IMR-90 (cell line): ENCODE measurements around the gene TRIM2. TPM values are rescaled to one million over a fixed set of nuclear protein-coding genes. Genes with fewer than 3 reads are reported as not detected.

Experiments
- ATAC-seq: fragments of 200-7000 bp; cut with Tn5 transposase; 2 replicates; pipeline ENCODE4 v1.9.1; 2020; ENCODE audit warnings: low read depth, mild to moderate bottlenecking, moderate library complexity
- BruUV-seq: library from RNA; stranded (reverse); fragments of 400-500 nt; replicated peaks from 2 replicates; lab custom pipeline; 2021; lab: Mats Ljungman, UMichigan
- CTCF ChIA-PET: fragments of 300-600 bp; formaldehyde crosslinking; extraction: SDS; loops from one replicate; lab custom pipeline; 2021; ENCODE audit warnings: antibody characterized with exemption; lab: Yijun Ruan, JAX
- POLR2A ChIA-PET: fragments of 300-600 bp; sonication (Branson Sonifier 250); formaldehyde crosslinking; loops from one replicate; lab custom pipeline; 2022; ENCODE audit warnings: antibody characterized with exemption; ENCODE audit not compliant: unreplicated experiment; lab: Charles Lee
- DNase-seq: peaks from one replicate; pipeline ENCODE4 v3.0.0; 2013
- H2AFZ ChIP-seq: replicated peaks from 2 replicates; pipeline ENCODE3; 2013; ENCODE audit warnings: low read length, mild to moderate bottlenecking; ENCODE audit not compliant: poor library complexity
- H2AK5ac ChIP-seq: 2 replicates; pipeline ENCODE4 v1.6.1; 2013; ENCODE audit warnings: low read depth, low read length, inconsistent platforms
- H2AK9ac ChIP-seq: replicated peaks from 2 replicates; pipeline ENCODE3; 2013; ENCODE audit warnings: mild to moderate bottlenecking, low read depth, low read length, moderate library complexity; ENCODE audit not compliant: poor library complexity
- H2BK120ac ChIP-seq: 2 replicates; pipeline ENCODE4 v1.6.1; 2013; ENCODE audit warnings: low read depth, low read length, inconsistent platforms
- H2BK15ac ChIP-seq: 3 replicates; pipeline ENCODE4 v1.6.1; 2013; ENCODE audit warnings: low read depth, low read length, inconsistent platforms
- H2BK20ac ChIP-seq: 2 replicates; pipeline ENCODE4 v1.6.1; 2013; ENCODE audit warnings: low read depth, mild to moderate bottlenecking, inconsistent platforms, low read length, moderate library complexity
- H2BK5ac ChIP-seq: 2 replicates; pipeline ENCODE4 v1.6.1; 2013; ENCODE audit warnings: mild to moderate bottlenecking, low read depth, low read length, inconsistent platforms; ENCODE audit not compliant: poor library complexity, severe bottlenecking
- H3K14ac ChIP-seq: replicated peaks from 2 replicates; pipeline ENCODE4 v1.6.1; 2013; ENCODE audit warnings: low read depth, low read length, inconsistent platforms
- H3K18ac ChIP-seq: 2 replicates; pipeline ENCODE4 v1.6.1; 2013; ENCODE audit warnings: low read depth, low read length, control low read depth
- H3K23ac ChIP-seq: 2 replicates; pipeline ENCODE4 v1.6.1; 2013; ENCODE audit warnings: low read depth, low read length, inconsistent platforms
- H3K27ac ChIP-seq: 2 replicates; pipeline ENCODE4 v1.5.1; 2013; ENCODE audit warnings: mild to moderate bottlenecking, control low read depth, low read length; ENCODE audit not compliant: insufficient read depth
- H3K27me3 ChIP-seq: 2 replicates; pipeline ENCODE4 v1.6.1; 2013; ENCODE audit warnings: low read length; ENCODE audit not compliant: control insufficient read depth, insufficient read depth
- H3K36me3 ChIP-seq: 2 replicates; pipeline ENCODE4 v1.6.1; 2013; ENCODE audit warnings: low read length, mixed read lengths; ENCODE audit not compliant: control insufficient read depth, insufficient read depth
- H3K4ac ChIP-seq: 2 replicates; pipeline ENCODE4 v1.6.1; 2013; ENCODE audit warnings: low read depth, low read length, inconsistent platforms
- H3K4me1 ChIP-seq: 2 replicates; pipeline ENCODE4 v1.6.1; 2013; ENCODE audit warnings: low read length, mixed read lengths; ENCODE audit not compliant: control insufficient read depth, insufficient read depth
- H3K4me2 ChIP-seq: 2 replicates; pipeline ENCODE4 v1.6.1; 2013; ENCODE audit warnings: low read depth, mild to moderate bottlenecking, control low read depth, low read length, moderate library complexity
- H3K4me3 ChIP-seq: 2 replicates; pipeline ENCODE4 v1.5.1; 2013; ENCODE audit warnings: low read depth, mild to moderate bottlenecking, control low read depth, low read length, moderate library complexity; ENCODE audit not compliant: insufficient read depth
- H3K56ac ChIP-seq: 2 replicates; pipeline ENCODE4 v1.6.1; 2013; ENCODE audit warnings: low read length, inconsistent platforms; ENCODE audit not compliant: insufficient read depth; ENCODE audit errors: extremely low read depth
- H3K79me1 ChIP-seq, 2 experiments: 2 replicates each; pipeline ENCODE4 v1.6.1; 2013; ENCODE audit warnings: low read length in 2 of 2, inconsistent platforms in 1 of 2, low read depth in 1 of 2
- H3K9ac ChIP-seq: 2 replicates; pipeline ENCODE4 v1.6.1; 2013; ENCODE audit warnings: low read depth, low read length, control low read depth
- H3K9me1 ChIP-seq: 2 replicates; pipeline ENCODE4 v1.6.1; 2013; ENCODE audit warnings: low read length, inconsistent platforms; ENCODE audit not compliant: insufficient read depth
- H3K9me3 ChIP-seq: 2 replicates; pipeline ENCODE4 v1.6.1; 2013; ENCODE audit warnings: low read length; ENCODE audit not compliant: control insufficient read depth, insufficient read depth
- H4K20me1 ChIP-seq: 2 replicates; pipeline ENCODE4 v1.6.1; 2013; ENCODE audit warnings: low read length, inconsistent platforms; ENCODE audit not compliant: insufficient read depth
- H4K5ac ChIP-seq: 2 replicates; pipeline ENCODE4 v1.6.1; 2013; ENCODE audit warnings: mild to moderate bottlenecking, low read depth, low read length, control low read depth
- H4K8ac ChIP-seq, 2 experiments: 2 replicates each; pipeline ENCODE4 v1.6.1; 2013; ENCODE audit warnings: low read depth in 2 of 2, low read length in 2 of 2, control low read depth in 1 of 2, inconsistent platforms in 1 of 2
- H4K91ac ChIP-seq: 2 replicates; pipeline ENCODE4 v1.6.1; 2013; ENCODE audit warnings: low read depth, low read length, inconsistent platforms; ENCODE audit not compliant: insufficient read depth
- BHLHE40 ChIP-seq: fragments of 150-350 bp; IDR thresholded peaks from 2 replicates; pipeline ENCODE4 v1.6.1; 2016; ENCODE audit warnings: mild to moderate bottlenecking, low read depth, low read length
- FOS ChIP-seq: fragments of 150-350 bp; IDR thresholded peaks from 2 replicates; pipeline ENCODE4 v1.6.1; 2016; ENCODE audit warnings: low read depth, low read length
- MAFK ChIP-seq: IDR thresholded peaks from 2 replicates; pipeline ENCODE4 v1.6.1; 2012; ENCODE audit warnings: low read depth, low read length, improper control_type of control experiment
- SMC3 ChIP-seq: fragments of 150-350 bp; IDR thresholded peaks from 2 replicates; pipeline ENCODE4 v1.6.1; 2016; ENCODE audit warnings: low read depth, mild to moderate bottlenecking, antibody characterized with exemption, low read length, moderate library complexity
- WGBS, 2 experiments: methylation state at CpG; one replicate each; pipeline versions ENCODE4 v1.1.5 to v1.1.7; 2013; ENCODE audit warnings: missing lambda C conversion rate in 2 of 2; ENCODE audit not compliant: insufficient read length in 1 of 2; ENCODE audit errors: extremely low coverage in 2 of 2; 5-methylcytosine and 5-hydroxymethylcytosine counted together
- dilution Hi-C: fragments of 300-500 bp; cut with HindIII; formaldehyde crosslinking; loops from one replicate; pipeline ENCODE4 v1.14.3; 2018; ENCODE audit warnings: low sequenced_read_pairs; ENCODE audit not compliant: unreplicated experiment
- in situ Hi-C: fragments of 300-500 bp; cut with MboI; formaldehyde crosslinking; loops from 3 replicates; pipeline ENCODE4 v1.14.3; 2019; ENCODE audit warnings: low sequenced_read_pairs, inconsistent platforms, mixed read lengths
- intact Hi-C: fragments of 100-400 bp; cut with micrococcal nuclease; formaldehyde crosslinking; loops from 2 replicates; pipeline ENCODE4 v1.10.0; 2022
- polyA plus RNA-seq, 3 experiments: library from polyadenylated mRNA; depleted of rRNA; stranded (reverse); fragments of >200 nt; gene quantifications; 2 replicates each; pipeline ENCODE4 v1.2.3, GENCODE V29; 2012; ENCODE audit warnings: low replicate concordance in 1 of 3
- total RNA-seq: library from RNA; depleted of rRNA; stranded (reverse); fragments of >200 nt; gene quantifications from 2 replicates; pipeline ENCODE4 v1.2.3, GENCODE V29; 2012

Gene TRIM2
- total and polyA plus RNA-seq, 2 of the 4 experiments (the other 2 are of a cell fraction) = 16.0 to 64.2 TPM

- WGBS, 2 experiments = 92% methylated on average over 5 of the region's 8 CpGs; no CpG with 5 or more reads in 1 of the 2 experiments
- Histone ChIP-seq H3K27me3 (no peaks in the 10 kb centered on the region), H3K27ac (no peak overlapping the region), H2AK5ac (peak overlapping the region; percentile 0; the same call in 1 of the 2 replicates), H2BK20ac (no peak overlapping the region), H2BK120ac (no peak overlapping the region), H2BK15ac (no peak overlapping the region), H3K23ac (no peak overlapping the region; the same call in 1 of the 2 replicates), H4K91ac (no peak overlapping the region), H3K9ac (no peak overlapping the region), H3K4me2 (no peak overlapping the region), H3K9me3 (no peaks in the 10 kb centered on the region), H4K8ac (0 out of 4 replicates have a peak overlapping the region, but pooled peaks of 1 of the 2 experiments have one; percentile 26), H3K56ac (no peak overlapping the region), H3K14ac (0 out of 2 replicates have a peak overlapping the region, but pooled peaks have one; percentile 14), H3K18ac (no peak overlapping the region), H2AFZ (no peak overlapping the region), H3K79me1 (peaks cover 28 to 46% of the 10 kb centered on the region in 2 experiments), H2AK9ac (no peak overlapping the region), H3K4ac (0 out of 2 replicates have a peak overlapping the region, but pooled peaks have one; percentile 15), H4K5ac (no peak overlapping the region), H3K36me3 (peaks cover 6% of the 10 kb centered on the region; the same call in 1 of the 2 replicates), H3K4me1 (peaks cover 7% of the 10 kb centered on the region), H3K9me1 (peaks cover 18% of the 10 kb centered on the region), H3K4me3 (no peak overlapping the region), H2BK5ac (no peak overlapping the region), H4K20me1 (peaks cover 5% of the 10 kb centered on the region; the same call in 1 of the 2 replicates)
- ATAC-seq = no peak
- TF ChIP-seq MAFK = no peak
- TF ChIP-seq FOS = no peak
- no peak for TF ChIP-seq SMC3
- no peak for TF ChIP-seq BHLHE40
- CTCF ChIA-PET = interaction anchor here (1.5 kb wide), 1 partner anchor 98 kb away, joined by 3 read pairs; no protein-coding TSS in a partner anchor
- POLR2A ChIA-PET = no interaction called here
- dilution Hi-C loops = no loop called here
- BruUV-seq = no TSS peak
- intact Hi-C loops = no loop called here
- DNase-seq = no peak
- in situ Hi-C loops = no loop called here
Observed at GRCh38 chr4:153241295-153241694, 37.1 kb downstream of the TRIM2 start.
